ENCODE data around the gene MAPK8IP3. TPM values are rescaled to one million over a fixed set of nuclear protein-coding genes. Genes with fewer than 3 reads are reported as not detected.

The MAPK8IP3 gene
- total and polyA plus RNA-seq, 2 donors (not counting 1 experiment from before 2014, with no cell fraction given): 249 to 340 TPM

DNA sequence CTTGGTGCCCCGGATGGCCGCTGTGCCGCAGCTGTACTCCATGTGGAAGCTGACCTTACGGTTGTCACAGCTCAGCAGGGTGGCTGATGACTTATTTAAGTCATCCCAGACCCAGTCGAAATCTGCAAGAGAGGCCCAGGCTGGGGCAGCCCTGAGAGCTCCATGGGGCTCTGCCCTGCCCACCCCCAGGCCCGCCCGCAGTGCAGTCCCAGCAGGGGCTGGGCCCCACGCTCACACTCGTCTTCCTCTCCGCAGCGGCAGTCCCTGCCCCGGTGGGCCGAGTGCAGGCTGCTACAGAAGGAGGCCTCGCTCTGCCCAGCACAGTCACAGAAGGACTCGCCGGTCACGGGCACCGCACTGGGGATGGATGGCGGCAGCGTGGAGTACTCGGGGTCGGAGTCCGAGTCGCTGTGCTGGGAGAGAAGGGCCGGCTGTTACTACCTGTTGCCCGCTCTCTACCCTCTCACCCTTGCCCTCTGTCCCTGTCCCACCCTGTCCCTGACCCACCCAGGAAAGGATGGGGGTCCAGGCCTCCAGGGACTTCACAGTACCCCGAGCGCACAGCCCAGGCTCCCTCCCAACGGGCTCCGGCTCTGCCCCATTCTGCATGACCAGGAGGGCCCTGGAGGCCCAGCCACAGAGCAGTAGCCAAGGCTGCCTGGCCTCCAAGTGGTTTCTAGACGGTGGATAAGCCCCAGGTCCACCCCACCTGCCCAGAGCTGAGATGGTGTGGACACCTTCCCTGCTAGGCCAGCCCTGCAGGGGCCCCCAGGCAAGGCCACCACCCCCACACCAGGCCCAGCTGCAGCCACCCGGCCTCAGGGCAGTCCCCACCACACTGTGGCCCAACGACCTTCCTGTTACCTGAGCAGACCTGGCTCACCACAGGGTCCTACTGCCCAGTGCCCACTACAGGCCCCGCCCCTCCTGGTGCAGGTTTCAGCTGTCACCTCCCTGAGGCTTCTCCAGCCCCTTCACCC, 72.5 kb downstream of the MAPK8IP3 start:
- Histone ChIP-seq H2AFZ (ENCODE audit: insufficient read depth, low read depth, low read length, poor library complexity, severe bottlenecking) (no peak overlapping the region), H3K36me3 (replicated peaks in 1 of 2; ENCODE audit: control extremely low read depth in 1 of 2, control insufficient read depth in 1 of 2, extremely low read depth in 1 of 2, insufficient read depth in 2 of 2, low read length in 1 of 2) (peaks cover 0 to 29% of the 10 kb centered on the region in 2 experiments), H3K9ac (ENCODE audit: low read length) (no peak overlapping the region), H3K4me1 (ENCODE audit: control insufficient read depth in 2 of 2, insufficient read depth in 2 of 2, low read length in 2 of 2) (peaks cover 21 to 40% of the 10 kb centered on the region in 2 donors), H3K27ac (ENCODE audit: low read length in 2 of 2) (no peak overlapping the region), H3K9me3 (ENCODE audit: control extremely low read depth in 1 of 3, control insufficient read depth in 2 of 3, insufficient read depth in 1 of 3, low read length in 2 of 3) (no peaks in the 10 kb centered on the region), H3K4me3 (ENCODE audit: control extremely low read depth in 1 of 5, extremely low read depth in 1 of 5, insufficient read depth in 1 of 5, low read depth in 2 of 5, low read length in 4 of 5) (no peak overlapping the region), H4K20me1 (ENCODE audit: control insufficient read depth, insufficient read depth, low read length, poor library complexity, severe bottlenecking) (peaks cover 73% of the 10 kb centered on the region), H3K4me2 (replicated peaks; ENCODE audit: low read depth, low read length, poor library complexity, severe bottlenecking) (no peak overlapping the region), H3K27me3 (replicated peaks in 1 of 4; ENCODE audit: control extremely low read depth in 1 of 4, control insufficient read depth in 3 of 4, insufficient read depth in 4 of 4, low read length in 3 of 4) (no peaks in the 10 kb centered on the region), H3K79me2 (ENCODE audit: control insufficient read depth, insufficient read depth, low read length) (peaks cover 51% of the 10 kb centered on the region)
- Mint-ChIP-seq H3K4me3 (no peak overlapping the region), H3K4me1 (peaks cover 32% of the 10 kb centered on the region), H3K9me3 (ENCODE audit: insufficient read depth) (no peaks in the 10 kb centered on the region), H3K27me3 (no peaks in the 10 kb centered on the region), H3K27ac (peak overlapping the region; percentile 32)
- TF ChIP-seq, protein P1, sequence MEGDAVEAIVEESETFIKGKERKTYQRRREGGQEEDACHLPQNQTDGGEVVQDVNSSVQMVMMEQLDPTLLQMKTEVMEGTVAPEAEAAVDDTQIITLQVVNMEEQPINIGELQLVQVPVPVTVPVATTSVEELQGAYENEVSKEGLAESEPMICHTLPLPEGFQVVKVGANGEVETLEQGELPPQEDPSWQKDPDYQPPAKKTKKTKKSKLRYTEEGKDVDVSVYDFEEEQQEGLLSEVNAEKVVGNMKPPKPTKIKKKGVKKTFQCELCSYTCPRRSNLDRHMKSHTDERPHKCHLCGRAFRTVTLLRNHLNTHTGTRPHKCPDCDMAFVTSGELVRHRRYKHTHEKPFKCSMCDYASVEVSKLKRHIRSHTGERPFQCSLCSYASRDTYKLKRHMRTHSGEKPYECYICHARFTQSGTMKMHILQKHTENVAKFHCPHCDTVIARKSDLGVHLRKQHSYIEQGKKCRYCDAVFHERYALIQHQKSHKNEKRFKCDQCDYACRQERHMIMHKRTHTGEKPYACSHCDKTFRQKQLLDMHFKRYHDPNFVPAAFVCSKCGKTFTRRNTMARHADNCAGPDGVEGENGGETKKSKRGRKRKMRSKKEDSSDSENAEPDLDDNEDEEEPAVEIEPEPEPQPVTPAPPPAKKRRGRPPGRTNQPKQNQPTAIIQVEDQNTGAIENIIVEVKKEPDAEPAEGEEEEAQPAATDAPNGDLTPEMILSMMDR (IDR thresholded peaks at IDR 0.05): no peak
- TF ChIP-seq EZH2 (IDR thresholded peaks at IDR 0.05; ENCODE audit: borderline replicate concordance, insufficient read depth, low read depth, low read length, poor library complexity, severe bottlenecking): no peak
- CTCF ChIA-PET: interaction anchor here (1.3 kb wide), 1 partner anchor 68 kb away, joined by 3 read pairs; no protein-coding TSS in a partner anchor
- intact Hi-C loops (cut with micrococcal nuclease): no loop called here
- POLR2A ChIA-PET: no interaction called here
- no peak for ATAC-seq (ENCODE audit: low read depth)
- 94% methylated on average over 32 of the region's 34 CpGs for WGBS (ENCODE audit: insufficient coverage)
- DNase-seq: no peak

DNA sequence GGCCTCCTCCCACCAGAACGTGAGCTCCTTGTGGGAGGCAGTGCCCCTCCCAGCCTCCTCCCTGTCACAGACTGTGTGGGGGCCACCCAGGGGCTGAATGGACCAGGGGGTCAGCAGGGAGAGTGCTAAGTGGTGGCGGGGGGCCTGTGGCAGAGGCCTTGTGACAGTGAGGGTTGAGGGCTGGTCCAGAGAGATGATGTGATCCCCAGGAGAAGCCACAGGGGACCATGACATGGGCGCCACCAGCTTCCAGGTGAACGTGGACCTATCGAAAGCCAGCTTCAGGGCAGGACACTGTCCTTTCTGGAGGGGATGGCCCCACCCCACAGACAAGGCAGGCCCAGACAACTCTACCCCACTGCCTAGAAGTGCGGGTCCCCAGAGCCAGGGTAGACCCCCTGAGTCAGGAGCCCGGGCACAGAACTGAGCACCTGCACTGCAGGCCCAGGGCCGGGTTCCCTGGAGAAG, 73.3 kb downstream of the MAPK8IP3 start:
- no peak overlapping the region for H3K9ac ChIP-seq (ENCODE audit: low read length)
- TF ChIP-seq EZH2 (IDR thresholded peaks at IDR 0.05; ENCODE audit: borderline replicate concordance, insufficient read depth, low read depth, low read length, poor library complexity, severe bottlenecking): no peak
- TF ChIP-seq, protein P1 (IDR thresholded peaks at IDR 0.05): no peak
- ChIA-PET CTCF (interaction anchor here (1.3 kb wide), 1 partner anchor 69 kb away, joined by 3 read pairs; no protein-coding TSS in a partner anchor), POLR2A (no interaction called here)
- H3K4me3 Mint-ChIP-seq: no peak overlapping the region
- H3K9me3 ChIP-seq (ENCODE audit: control extremely low read depth in 1 of 3, control insufficient read depth in 2 of 3, insufficient read depth in 1 of 3, low read length in 2 of 3): no peaks in the 10 kb centered on the region
- peaks cover 28% of the 10 kb centered on the region for H3K4me1 Mint-ChIP-seq
- H4K20me1 ChIP-seq (ENCODE audit: control insufficient read depth, insufficient read depth, low read length, poor library complexity, severe bottlenecking): peaks cover 76% of the 10 kb centered on the region
- intact Hi-C loops (cut with micrococcal nuclease): no loop called here
- peaks cover 49% of the 10 kb centered on the region for H3K79me2 ChIP-seq (ENCODE audit: control insufficient read depth, insufficient read depth, low read length)
- no peak overlapping the region for H3K27ac ChIP-seq (ENCODE audit: low read length in 2 of 2)
- H3K4me1 ChIP-seq (ENCODE audit: control insufficient read depth in 2 of 2, insufficient read depth in 2 of 2, low read length in 2 of 2): peaks cover 15 to 42% of the 10 kb centered on the region in 2 donors
- 97% methylated on average over 7 of the region's 8 CpGs for WGBS (ENCODE audit: insufficient coverage)
- no peak for DNase-seq
- no peak overlapping the region for H3K4me3 ChIP-seq (ENCODE audit: control extremely low read depth in 1 of 5, extremely low read depth in 1 of 5, insufficient read depth in 1 of 5, low read depth in 2 of 5, low read length in 4 of 5)
- no peak for ATAC-seq (ENCODE audit: low read depth)
- no peaks in the 10 kb centered on the region for H3K9me3 Mint-ChIP-seq (ENCODE audit: insufficient read depth)
- no peaks in the 10 kb centered on the region for H3K27me3 Mint-ChIP-seq
- no peak overlapping the region for H2AFZ ChIP-seq (ENCODE audit: insufficient read depth, low read depth, low read length, poor library complexity, severe bottlenecking)
- H3K36me3 ChIP-seq (replicated peaks in 1 of 2; ENCODE audit: control extremely low read depth in 1 of 2, control insufficient read depth in 1 of 2, extremely low read depth in 1 of 2, insufficient read depth in 2 of 2, low read length in 1 of 2): peaks cover 0 to 29% of the 10 kb centered on the region in 2 experiments
- no peak overlapping the region for H3K4me2 ChIP-seq (replicated peaks; ENCODE audit: low read depth, low read length, poor library complexity, severe bottlenecking)
- no peaks in the 10 kb centered on the region for H3K27me3 ChIP-seq (replicated peaks in 1 of 4; ENCODE audit: control extremely low read depth in 1 of 4, control insufficient read depth in 3 of 4, insufficient read depth in 4 of 4, low read length in 3 of 4)
- H3K27ac Mint-ChIP-seq: peak overlapping the region; percentile 32
